GM12873 (cell line): ENCODE results near the gene VENTX.

Source experiments
- CTCF ChIP-seq: IDR thresholded peaks from 2 replicates; pipeline ENCODE4 v1.5.1; 2012; ENCODE audit warnings: low read depth, mild to moderate bottlenecking, moderate library complexity, low read length, control low read depth; ENCODE audit not compliant: insufficient read depth; ENCODE audit errors: missing control alignments

The VENTX gene

GRCh38 chr10:133246236-133246626 lies 8.6 kb downstream of the VENTX start:
- no peak for TF ChIP-seq CTCF

GRCh38 chr10:133247681-133248333 lies 10.2 kb downstream of the VENTX start:
- TF ChIP-seq CTCF, result no peak

DNA sequence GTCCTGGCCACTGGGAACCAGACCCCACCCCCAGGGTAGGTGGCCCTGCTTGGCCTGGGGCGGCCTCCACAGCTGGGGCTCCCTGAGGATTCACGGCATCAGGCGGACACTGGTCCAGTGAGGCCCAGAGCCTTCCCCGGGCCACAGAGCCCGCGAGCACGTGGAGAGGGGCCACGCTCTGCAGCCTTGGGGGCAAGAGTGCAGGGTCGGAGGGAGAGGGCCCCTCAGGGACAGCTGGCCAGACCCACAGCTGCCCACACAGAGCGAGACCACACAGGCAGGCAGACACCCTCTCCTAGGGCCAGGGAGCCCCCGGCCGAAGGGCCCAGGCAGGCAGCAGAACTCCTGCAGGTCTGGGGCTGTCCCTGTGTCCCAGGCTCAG lies 10.7 kb downstream of the VENTX start:
- no peak for TF ChIP-seq CTCF

DNA sequence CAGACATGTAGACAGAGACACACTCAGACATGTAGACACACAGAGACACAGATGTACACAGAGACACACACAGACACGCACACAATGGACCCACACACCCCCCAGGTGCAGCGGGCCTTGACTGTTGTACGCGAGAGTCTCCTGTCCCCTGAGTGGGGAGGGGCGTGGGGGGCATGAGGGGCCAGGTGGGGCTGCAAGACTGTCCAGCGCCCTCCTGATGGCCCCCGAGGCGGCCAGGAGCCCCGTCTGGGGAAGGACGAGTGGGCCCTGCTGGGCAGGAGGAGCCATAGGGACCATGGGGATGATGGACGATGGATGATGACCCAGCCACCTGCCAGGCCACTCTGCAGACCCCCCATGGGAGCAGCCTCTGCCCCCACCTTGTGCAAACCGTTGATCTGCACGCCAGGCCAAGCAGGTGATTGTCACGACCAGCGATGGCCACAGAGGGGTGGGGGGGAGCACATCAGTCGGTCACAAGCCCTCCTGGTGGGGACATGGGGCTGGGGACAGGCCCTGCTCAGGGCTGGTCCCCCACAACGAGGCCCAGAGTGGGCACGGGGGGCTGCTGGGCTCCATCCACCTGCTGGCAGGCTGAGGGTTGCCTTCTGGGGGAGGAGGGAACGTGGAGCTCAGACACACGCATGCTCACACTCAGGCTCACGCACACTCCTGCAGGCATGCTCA lies 11.6 kb downstream of the VENTX start:
- no peak for TF ChIP-seq CTCF

DNA sequence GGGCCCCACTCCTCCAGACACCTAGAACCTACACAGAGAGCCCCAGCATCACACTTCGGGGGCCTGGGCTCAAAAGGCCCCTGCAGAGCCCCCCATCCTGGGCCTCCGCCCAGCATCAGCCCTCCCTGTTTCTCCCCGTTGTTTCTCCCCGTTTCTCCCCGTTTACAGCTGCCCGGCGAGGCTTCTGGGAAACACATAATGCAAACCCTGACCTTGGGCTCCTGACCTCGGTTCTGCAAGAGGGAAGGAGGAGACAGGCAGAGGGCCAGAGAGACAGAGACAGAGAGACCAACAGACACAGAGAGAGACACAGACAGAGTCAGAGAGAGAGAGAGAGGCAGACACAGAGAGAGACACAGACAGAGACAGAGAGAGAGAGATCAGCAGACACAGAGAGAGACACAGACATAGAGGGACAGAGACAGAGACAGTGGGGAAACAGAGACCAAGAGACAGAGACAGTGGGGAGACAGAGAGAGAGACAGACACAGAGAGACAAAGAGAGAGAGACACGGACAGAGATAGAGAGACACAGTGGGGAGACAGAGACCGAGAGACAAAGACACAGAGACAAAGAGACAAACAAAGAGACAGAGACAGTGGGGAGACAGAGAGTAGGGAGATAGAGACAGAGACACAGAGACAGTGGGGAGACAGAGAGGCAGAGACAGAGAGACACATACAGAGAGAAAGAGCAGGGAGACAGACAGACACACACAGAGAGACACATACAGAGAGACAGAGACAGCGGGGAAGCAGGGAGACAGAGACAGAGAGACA lies 12.5 kb downstream of the VENTX start:
- TF ChIP-seq CTCF, result no peak

DNA sequence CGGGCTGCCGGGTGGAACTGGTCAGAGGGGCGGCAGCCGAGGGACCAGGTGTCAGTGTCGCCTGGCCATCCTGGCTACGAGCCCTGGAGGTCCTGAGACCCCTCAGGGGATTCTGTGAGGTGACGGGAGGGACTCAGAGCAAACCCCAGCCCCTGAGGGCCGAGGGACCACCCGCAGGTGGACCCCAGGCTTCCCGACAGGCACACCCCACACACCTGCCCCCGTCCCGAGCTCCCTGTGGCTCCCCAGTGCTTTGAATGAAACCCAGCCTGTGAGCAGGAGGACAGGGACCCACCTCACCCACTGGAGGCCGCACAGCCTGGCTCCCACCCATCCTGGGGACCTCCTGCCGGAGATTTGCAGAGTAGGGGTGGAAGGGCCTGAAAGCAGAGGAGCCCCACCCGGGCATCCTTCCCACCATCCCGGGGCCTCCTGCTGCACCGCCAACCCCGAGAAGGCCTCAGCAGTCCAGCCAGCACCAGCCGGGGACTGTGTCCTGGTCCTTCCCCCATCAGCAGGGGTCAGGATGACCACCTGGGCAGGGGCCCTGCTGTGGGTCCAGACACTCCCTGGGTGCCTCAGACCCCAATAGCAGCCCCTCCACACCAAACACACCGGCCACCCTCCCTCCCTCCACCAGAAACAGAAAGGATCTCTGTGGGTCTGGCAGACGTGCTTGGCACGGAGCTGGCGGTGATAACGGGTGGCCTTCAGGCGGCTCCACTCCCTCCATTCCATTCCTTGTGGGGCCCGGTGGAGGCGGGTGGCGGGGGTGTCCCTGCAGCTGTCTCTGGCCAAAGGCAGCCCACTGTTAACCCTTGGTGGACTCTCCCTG lies 13.9 kb downstream of the VENTX start:
- no peak for TF ChIP-seq CTCF
